ENCODE data around the gene KRT35.

KRT35 gene

DNA sequence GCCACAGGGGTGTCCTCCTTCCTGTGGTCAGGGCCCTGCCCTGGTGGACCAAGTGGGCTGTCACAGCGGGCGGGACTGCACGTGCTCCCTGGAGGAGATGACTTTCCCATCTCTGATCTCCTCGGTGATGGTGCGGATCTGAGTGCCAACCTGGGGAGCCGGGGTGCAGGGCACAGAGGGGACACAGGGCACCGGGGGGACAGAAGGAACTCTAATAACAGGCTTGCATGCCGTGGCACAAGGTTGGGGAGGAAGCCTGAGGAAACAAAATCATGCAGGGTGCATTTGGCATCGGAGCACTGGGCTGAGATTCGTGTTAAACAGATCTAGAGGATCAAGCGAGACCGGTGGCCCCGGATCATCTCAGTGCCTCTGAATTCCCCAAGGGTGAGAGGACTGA, 5.4 kb upstream of the KRT35 start:
- H4K20me1 ChIP-seq (ENCODE audit: insufficient read depth, low read length): 0 out of 2 replicates have a peak, but pooled peaks cover 4% of the 10 kb centered on the region
- H2AFZ ChIP-seq (ENCODE audit: low read depth, low read length): no peak overlapping the region
- no peaks in the 10 kb centered on the region for H3K9me3 ChIP-seq (ENCODE audit: insufficient read depth, low read length, severe bottlenecking)
- H3K4me2 ChIP-seq (ENCODE audit: insufficient read depth, low read length): no peak overlapping the region
- no peaks in the 10 kb centered on the region for H3K4me1 ChIP-seq (ENCODE audit: insufficient read depth, low read length)
- no peaks in the 10 kb centered on the region for H3K79me2 ChIP-seq (ENCODE audit: insufficient read depth, low read length)
- H3K36me3 ChIP-seq (ENCODE audit: insufficient read depth, low read length): no peaks in the 10 kb centered on the region
- H3K9ac ChIP-seq (ENCODE audit: low read depth, low read length): no peak overlapping the region
- DNase-seq: no peak
- no peak overlapping the region for H3K27ac ChIP-seq (ENCODE audit: low read length)
- H3K4me3 ChIP-seq (ENCODE audit: low read depth in 1 of 2, low read length in 2 of 2): no peak overlapping the region
- H3K27me3 ChIP-seq (ENCODE audit: insufficient read depth, low read length, poor library complexity): peaks cover 15% of the 10 kb centered on the region
- TF ChIP-seq, protein P1, sequence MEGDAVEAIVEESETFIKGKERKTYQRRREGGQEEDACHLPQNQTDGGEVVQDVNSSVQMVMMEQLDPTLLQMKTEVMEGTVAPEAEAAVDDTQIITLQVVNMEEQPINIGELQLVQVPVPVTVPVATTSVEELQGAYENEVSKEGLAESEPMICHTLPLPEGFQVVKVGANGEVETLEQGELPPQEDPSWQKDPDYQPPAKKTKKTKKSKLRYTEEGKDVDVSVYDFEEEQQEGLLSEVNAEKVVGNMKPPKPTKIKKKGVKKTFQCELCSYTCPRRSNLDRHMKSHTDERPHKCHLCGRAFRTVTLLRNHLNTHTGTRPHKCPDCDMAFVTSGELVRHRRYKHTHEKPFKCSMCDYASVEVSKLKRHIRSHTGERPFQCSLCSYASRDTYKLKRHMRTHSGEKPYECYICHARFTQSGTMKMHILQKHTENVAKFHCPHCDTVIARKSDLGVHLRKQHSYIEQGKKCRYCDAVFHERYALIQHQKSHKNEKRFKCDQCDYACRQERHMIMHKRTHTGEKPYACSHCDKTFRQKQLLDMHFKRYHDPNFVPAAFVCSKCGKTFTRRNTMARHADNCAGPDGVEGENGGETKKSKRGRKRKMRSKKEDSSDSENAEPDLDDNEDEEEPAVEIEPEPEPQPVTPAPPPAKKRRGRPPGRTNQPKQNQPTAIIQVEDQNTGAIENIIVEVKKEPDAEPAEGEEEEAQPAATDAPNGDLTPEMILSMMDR (IDR thresholded peaks at IDR 0.05; ENCODE audit: borderline replicate concordance, extremely low read depth, low read length, poor library complexity, severe bottlenecking): no peak
- no peak for TF ChIP-seq EZH2 (IDR thresholded peaks at IDR 0.05; ENCODE audit: borderline replicate concordance, low read depth, low read length, severe bottlenecking)
- ATAC-seq (ENCODE audit: insufficient read depth, low read depth): no peak

DNA sequence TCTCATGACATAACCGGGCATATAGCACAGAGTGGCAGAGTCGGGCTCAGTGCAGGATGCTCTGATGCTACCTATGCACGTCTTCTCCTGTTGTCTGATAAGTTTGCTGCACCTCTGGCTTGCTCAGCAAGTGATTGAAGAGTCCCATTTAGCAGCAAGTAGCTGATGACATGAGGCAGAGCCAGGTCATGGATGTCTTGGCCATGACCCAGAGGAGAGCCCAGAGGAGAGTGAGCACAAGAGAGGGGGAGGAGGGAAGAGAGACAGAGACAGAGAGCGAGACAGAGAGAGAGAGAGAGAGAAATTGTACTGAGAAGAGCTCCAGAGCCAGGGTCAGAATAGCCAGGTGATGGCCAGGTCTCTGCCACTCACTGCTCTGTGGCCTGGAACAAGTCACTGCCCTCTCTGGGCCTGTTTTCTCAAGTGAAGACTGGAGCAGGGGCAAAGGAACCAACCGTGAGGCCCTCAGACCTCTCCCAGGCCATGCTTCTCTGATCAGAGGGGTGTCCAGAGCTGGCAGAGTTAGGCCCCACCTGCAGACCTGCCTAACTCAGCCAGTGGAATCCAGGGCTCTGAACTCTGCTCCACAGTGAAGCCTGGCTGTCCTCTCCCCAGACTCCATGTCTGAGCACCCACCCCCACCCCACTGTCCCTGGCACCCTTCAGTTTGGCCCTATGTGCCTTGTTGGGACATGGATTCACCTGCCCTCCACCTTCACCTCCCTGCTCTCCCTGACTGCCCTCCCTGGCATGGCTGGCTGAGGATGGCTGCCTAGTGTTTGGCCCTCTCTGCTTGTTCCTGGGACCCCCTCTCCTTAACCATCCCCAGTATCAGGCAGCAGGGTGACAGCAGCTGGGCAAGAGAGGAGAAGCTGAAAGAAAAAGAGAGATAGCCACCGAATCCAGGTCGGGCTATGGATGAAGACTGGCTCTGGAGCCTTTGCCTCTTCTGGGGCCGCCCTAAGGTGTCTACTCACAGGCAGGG, 4.3 kb upstream of the KRT35 start:
- DNase-seq: no peak
- peaks cover 8% of the 10 kb centered on the region for H3K27me3 ChIP-seq (ENCODE audit: insufficient read depth, low read length, poor library complexity)
- H2AFZ ChIP-seq (ENCODE audit: low read depth, low read length): no peak overlapping the region
- H3K9me3 ChIP-seq (ENCODE audit: insufficient read depth, low read length, severe bottlenecking): no peaks in the 10 kb centered on the region
- ATAC-seq (ENCODE audit: insufficient read depth, low read depth): no peak
- H3K4me2 ChIP-seq (ENCODE audit: insufficient read depth, low read length): no peak overlapping the region
- no peaks in the 10 kb centered on the region for H3K36me3 ChIP-seq (ENCODE audit: insufficient read depth, low read length)
- no peaks in the 10 kb centered on the region for H3K4me1 ChIP-seq (ENCODE audit: insufficient read depth, low read length)
- H4K20me1 ChIP-seq (ENCODE audit: insufficient read depth, low read length): 0 out of 2 replicates have a peak, but pooled peaks cover 4% of the 10 kb centered on the region
- TF ChIP-seq, protein P1 (IDR thresholded peaks at IDR 0.05; ENCODE audit: borderline replicate concordance, extremely low read depth, low read length, poor library complexity, severe bottlenecking): no peak
- TF ChIP-seq EZH2 (IDR thresholded peaks at IDR 0.05; ENCODE audit: borderline replicate concordance, low read depth, low read length, severe bottlenecking): no peak
- no peaks in the 10 kb centered on the region for H3K79me2 ChIP-seq (ENCODE audit: insufficient read depth, low read length)
- H3K27ac ChIP-seq (ENCODE audit: low read length): no peak overlapping the region
- no peak overlapping the region for H3K4me3 ChIP-seq (ENCODE audit: low read depth in 1 of 2, low read length in 2 of 2)
- H3K9ac ChIP-seq (ENCODE audit: low read depth, low read length): no peak overlapping the region

DNA sequence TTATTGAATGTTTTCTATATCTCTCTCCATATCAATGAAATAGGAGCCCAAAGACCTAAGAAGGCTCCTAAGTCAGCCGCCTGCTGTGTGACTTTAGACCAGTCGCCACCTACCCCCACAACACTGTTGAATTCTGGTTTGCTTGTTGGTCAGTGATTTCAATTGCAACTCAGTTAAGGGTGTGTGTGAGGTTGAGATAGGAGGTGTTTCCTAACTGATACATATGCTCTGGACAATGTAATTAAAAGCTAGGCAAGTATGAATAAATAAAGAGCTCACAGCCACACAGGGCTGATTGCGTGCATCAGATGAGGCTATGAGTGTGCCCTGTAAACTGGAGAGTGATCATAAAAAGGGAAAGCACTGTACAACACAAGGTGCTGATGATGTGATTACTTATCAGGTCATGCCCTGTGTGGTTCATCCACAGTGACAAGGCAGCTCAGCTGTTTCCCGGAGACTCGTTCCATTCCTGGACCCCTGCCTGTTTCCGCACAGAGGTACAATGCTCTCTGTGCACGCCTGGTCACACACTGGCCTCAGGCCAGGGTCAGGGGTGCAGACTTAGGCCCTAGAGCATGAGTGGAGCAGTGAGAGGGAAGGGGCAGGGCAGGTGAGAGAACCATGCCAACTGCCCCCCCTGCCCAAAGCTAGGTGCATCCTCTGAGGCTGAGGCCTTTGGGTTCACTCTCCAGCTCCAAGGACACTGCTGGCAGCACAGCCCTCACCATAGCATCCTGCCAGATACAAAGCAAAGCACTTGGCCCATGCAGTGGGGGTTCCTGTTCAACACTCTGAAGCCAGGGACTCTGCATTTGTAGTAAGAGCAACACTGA, 3.3 kb upstream of the KRT35 start:
- Histone ChIP-seq H3K4me3 (ENCODE audit: low read depth in 1 of 2, low read length in 2 of 2) (no peak overlapping the region), H3K9ac (ENCODE audit: low read depth, low read length) (no peak overlapping the region), H4K20me1 (ENCODE audit: insufficient read depth, low read length) (0 out of 2 replicates have a peak, but pooled peaks cover 4% of the 10 kb centered on the region), H3K4me2 (ENCODE audit: insufficient read depth, low read length) (no peak overlapping the region), H3K9me3 (ENCODE audit: insufficient read depth, low read length, severe bottlenecking) (no peaks in the 10 kb centered on the region), H2AFZ (ENCODE audit: low read depth, low read length) (no peak overlapping the region), H3K79me2 (ENCODE audit: insufficient read depth, low read length) (no peaks in the 10 kb centered on the region), H3K27me3 (ENCODE audit: insufficient read depth, low read length, poor library complexity) (peaks cover 5% of the 10 kb centered on the region), H3K27ac (ENCODE audit: low read length) (no peak overlapping the region), H3K4me1 (ENCODE audit: insufficient read depth, low read length) (no peaks in the 10 kb centered on the region), H3K36me3 (ENCODE audit: insufficient read depth, low read length) (no peaks in the 10 kb centered on the region)
- no peak for DNase-seq
- TF ChIP-seq, protein P1 (IDR thresholded peaks at IDR 0.05; ENCODE audit: borderline replicate concordance, extremely low read depth, low read length, poor library complexity, severe bottlenecking): no peak
- no peak for TF ChIP-seq EZH2 (IDR thresholded peaks at IDR 0.05; ENCODE audit: borderline replicate concordance, low read depth, low read length, severe bottlenecking)
- ATAC-seq (ENCODE audit: insufficient read depth, low read depth): no peak

All from DND-41 (cell line).